ENCODE data around the gene TLK2.

TLK2 gene

DNA sequence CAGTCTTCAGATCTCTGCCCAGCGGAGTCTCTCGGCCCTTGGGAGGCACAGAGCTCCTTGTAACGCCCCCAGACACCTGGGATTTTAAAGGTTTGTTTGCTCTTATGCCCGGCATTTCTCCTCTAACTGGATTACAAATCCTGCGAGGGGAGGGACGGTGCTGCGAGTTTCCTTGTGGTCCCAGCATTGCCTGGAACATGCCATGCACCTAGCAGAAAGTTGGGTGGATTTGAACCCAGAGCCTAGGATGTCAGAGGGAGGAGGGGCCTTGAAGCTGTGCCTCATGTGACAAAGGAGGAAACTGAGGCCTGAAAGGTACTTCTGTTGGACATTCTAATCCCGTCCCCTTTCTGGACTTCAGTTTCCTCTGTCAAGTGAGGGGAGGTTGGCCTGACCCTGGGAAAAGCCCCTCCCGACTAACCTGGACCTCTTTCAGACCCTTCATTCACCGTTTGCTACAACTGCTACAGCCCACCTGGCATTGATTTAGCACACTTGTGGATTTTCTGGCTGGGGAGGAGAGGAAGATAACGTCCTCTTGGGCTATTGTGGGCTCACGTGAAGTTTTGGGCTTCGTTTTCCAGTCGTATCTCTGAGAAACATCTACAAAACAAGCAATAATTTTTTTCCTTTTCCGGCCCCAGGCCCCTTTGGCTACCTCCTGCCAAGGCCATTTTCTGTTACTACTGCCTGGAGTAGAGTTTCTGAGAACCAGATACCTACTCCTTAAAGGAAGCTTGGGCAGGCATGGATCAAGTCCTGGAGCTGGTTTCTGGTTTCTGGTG, 179.7 kb downstream of the TLK2 start (continued):
- TF ChIP-seq CSRNP3 (CRISPR knock-in tag; IDR thresholded peaks at IDR 0.05) = no peak
- TF ChIP-seq GLIS3 (CRISPR knock-in tag; IDR thresholded peaks at IDR 0.05) = no peak
- no peak for TF ChIP-seq TSHZ2 (CRISPR knock-in tag; IDR thresholded peaks at IDR 0.05)
- no peak for TF ChIP-seq ZNF70 (CRISPR knock-in tag; IDR thresholded peaks at IDR 0.05)

- TF ChIP-seq BACH2 (CRISPR knock-in tag; IDR thresholded peaks at IDR 0.05; ENCODE audit: borderline replicate concordance) = no peak
- no peak for ATAC-seq
Measured at GRCh38 chr17:62660629-62661118, 182.0 kb downstream of the TLK2 start.

- no peak for ATAC-seq
- TF ChIP-seq ZFP3 (CRISPR knock-in tag; IDR thresholded peaks at IDR 0.05) (no peak), SNAI2 (CRISPR knock-in tag; IDR thresholded peaks at IDR 0.05) (no peak), TOX (CRISPR knock-in tag; IDR thresholded peaks at IDR 0.05; ENCODE audit: borderline replicate concordance) (no peak), ISL1 (CRISPR knock-in tag; IDR thresholded peaks at IDR 0.05) (no peak), ESRRG (CRISPR knock-in tag; IDR thresholded peaks at IDR 0.05) (no peak), GLIS3 (CRISPR knock-in tag; IDR thresholded peaks at IDR 0.05) (no peak), TCF4 (CRISPR knock-in tag; IDR thresholded peaks at IDR 0.05; ENCODE audit: borderline replicate concordance) (no peak), CSDC2 (CRISPR knock-in tag; IDR thresholded peaks at IDR 0.05) (no peak), PPARA (CRISPR knock-in tag; IDR thresholded peaks at IDR 0.05; ENCODE audit: borderline replicate concordance) (no peak)
- TF ChIP-seq, protein P1, sequence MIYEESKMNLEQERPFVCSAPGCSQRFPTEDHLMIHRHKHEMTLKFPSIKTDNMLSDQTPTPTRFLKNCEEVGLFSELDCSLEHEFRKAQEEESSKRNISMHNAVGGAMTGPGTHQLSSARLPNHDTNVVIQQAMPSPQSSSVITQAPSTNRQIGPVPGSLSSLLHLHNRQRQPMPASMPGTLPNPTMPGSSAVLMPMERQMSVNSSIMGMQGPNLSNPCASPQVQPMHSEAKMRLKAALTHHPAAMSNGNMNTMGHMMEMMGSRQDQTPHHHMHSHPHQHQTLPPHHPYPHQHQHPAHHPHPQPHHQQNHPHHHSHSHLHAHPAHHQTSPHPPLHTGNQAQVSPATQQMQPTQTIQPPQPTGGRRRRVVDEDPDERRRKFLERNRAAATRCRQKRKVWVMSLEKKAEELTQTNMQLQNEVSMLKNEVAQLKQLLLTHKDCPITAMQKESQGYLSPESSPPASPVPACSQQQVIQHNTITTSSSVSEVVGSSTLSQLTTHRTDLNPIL (CRISPR knock-in tag; IDR thresholded peaks at IDR 0.05; ENCODE audit: low read depth) = no peak
- TF ChIP-seq, protein P2, sequence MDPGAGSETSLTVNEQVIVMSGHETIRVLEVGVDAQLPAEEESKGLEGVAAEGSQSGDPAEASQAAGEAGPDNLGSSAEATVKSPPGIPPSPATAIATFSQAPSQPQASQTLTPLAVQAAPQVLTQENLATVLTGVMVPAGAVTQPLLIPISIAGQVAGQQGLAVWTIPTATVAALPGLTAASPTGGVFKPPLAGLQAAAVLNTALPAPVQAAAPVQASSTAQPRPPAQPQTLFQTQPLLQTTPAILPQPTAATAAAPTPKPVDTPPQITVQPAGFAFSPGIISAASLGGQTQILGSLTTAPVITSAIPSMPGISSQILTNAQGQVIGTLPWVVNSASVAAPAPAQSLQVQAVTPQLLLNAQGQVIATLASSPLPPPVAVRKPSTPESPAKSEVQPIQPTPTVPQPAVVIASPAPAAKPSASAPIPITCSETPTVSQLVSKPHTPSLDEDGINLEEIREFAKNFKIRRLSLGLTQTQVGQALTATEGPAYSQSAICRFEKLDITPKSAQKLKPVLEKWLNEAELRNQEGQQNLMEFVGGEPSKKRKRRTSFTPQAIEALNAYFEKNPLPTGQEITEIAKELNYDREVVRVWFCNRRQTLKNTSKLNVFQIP (CRISPR knock-in tag; IDR thresholded peaks at IDR 0.05; ENCODE audit: borderline replicate concordance, low read depth) = no peak
Measured at GRCh38 chr17:62661337-62661736, 182.7 kb downstream of the TLK2 start.

- ATAC-seq = no peak
- TF ChIP-seq OSR1 (CRISPR knock-in tag; IDR thresholded peaks at IDR 0.05) (no peak), ESRRG (CRISPR knock-in tag; IDR thresholded peaks at IDR 0.05) (no peak), ARNTL (CRISPR knock-in tag; IDR thresholded peaks at IDR 0.05; ENCODE audit: borderline replicate concordance, low read depth) (no peak), TOX (CRISPR knock-in tag; IDR thresholded peaks at IDR 0.05; ENCODE audit: borderline replicate concordance) (no peak), ZNF70 (CRISPR knock-in tag; IDR thresholded peaks at IDR 0.05) (no peak), GLIS3 (CRISPR knock-in tag; IDR thresholded peaks at IDR 0.05) (no peak), ZC3H10 (CRISPR knock-in tag; IDR thresholded peaks at IDR 0.05) (no peak), ZFP3 (CRISPR knock-in tag; IDR thresholded peaks at IDR 0.05) (no peak), TCF4 (CRISPR knock-in tag; IDR thresholded peaks at IDR 0.05; ENCODE audit: borderline replicate concordance) (no peak), CSDC2 (CRISPR knock-in tag; IDR thresholded peaks at IDR 0.05) (no peak)
- TF ChIP-seq, protein P1 (CRISPR knock-in tag; IDR thresholded peaks at IDR 0.05; ENCODE audit: low read depth) = no peak
- TF ChIP-seq, protein P2 (CRISPR knock-in tag; IDR thresholded peaks at IDR 0.05; ENCODE audit: borderline replicate concordance, low read depth) = no peak
- TF ChIP-seq, protein P3, sequence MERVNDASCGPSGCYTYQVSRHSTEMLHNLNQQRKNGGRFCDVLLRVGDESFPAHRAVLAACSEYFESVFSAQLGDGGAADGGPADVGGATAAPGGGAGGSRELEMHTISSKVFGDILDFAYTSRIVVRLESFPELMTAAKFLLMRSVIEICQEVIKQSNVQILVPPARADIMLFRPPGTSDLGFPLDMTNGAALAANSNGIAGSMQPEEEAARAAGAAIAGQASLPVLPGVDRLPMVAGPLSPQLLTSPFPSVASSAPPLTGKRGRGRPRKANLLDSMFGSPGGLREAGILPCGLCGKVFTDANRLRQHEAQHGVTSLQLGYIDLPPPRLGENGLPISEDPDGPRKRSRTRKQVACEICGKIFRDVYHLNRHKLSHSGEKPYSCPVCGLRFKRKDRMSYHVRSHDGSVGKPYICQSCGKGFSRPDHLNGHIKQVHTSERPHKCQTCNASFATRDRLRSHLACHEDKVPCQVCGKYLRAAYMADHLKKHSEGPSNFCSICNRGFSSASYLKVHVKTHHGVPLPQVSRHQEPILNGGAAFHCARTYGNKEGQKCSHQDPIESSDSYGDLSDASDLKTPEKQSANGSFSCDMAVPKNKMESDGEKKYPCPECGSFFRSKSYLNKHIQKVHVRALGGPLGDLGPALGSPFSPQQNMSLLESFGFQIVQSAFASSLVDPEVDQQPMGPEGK (CRISPR knock-in tag; IDR thresholded peaks at IDR 0.05; ENCODE audit: borderline replicate concordance) = no peak
Measured at GRCh38 chr17:62662855-62663254, 184.2 kb downstream of the TLK2 start.
